ENCODE data around the gene BSND.

BSND gene

GRCh38 chr1:55039342-55040082, 40.8 kb downstream of the BSND start, which contains the start of gene PCSK9:
Gene PCSK9 (plus strand): TSS chr1:55039548. CDS start chr1:55039838, 290 bp downstream.
- no peak for DNase-seq (ENCODE audit: low read depth)
- no peak within 1 kb of the TSS for H3K4me3 ChIP-seq (ENCODE audit: low read depth, low read length)
- TF ChIP-seq CTCF (IDR thresholded peaks at IDR 0.05; ENCODE audit: low read depth, low read length, missing control alignments), result no peak

- TF ChIP-seq CTCF (IDR thresholded peaks at IDR 0.05; ENCODE audit: low read depth, low read length, missing control alignments), result no peak
- DNase-seq (ENCODE audit: low read depth), result no peak
- no peak overlapping the region for H3K4me3 ChIP-seq (ENCODE audit: low read depth, low read length)
Observed at GRCh38 chr1:55040083-55040932, 41.6 kb downstream of the BSND start.

- DNase-seq (ENCODE audit: low read depth), result no peak
- no peak overlapping the region for H3K4me3 ChIP-seq (ENCODE audit: low read depth, low read length)
- no peak for TF ChIP-seq CTCF (IDR thresholded peaks at IDR 0.05; ENCODE audit: low read depth, low read length, missing control alignments)
Observed at GRCh38 chr1:55040933-55041494, 42.3 kb downstream of the BSND start.

GRCh38 chr1:55041613-55042012, 42.9 kb downstream of the BSND start:
- DNase-seq (ENCODE audit: low read depth), result no peak
- H3K4me3 ChIP-seq (ENCODE audit: low read depth, low read length), result no peak overlapping the region
- TF ChIP-seq CTCF (IDR thresholded peaks at IDR 0.05; ENCODE audit: low read depth, low read length, missing control alignments), result no peak

GRCh38 chr1:55043011-55043410, 44.3 kb downstream of the BSND start:
- no peak for DNase-seq (ENCODE audit: low read depth)
- no peak for TF ChIP-seq CTCF (IDR thresholded peaks at IDR 0.05; ENCODE audit: low read depth, low read length, missing control alignments)
- H3K4me3 ChIP-seq (ENCODE audit: low read depth, low read length), result no peak overlapping the region

GRCh38 chr1:55043726-55044125, 45.0 kb downstream of the BSND start:
- H3K4me3 ChIP-seq (ENCODE audit: low read depth, low read length), result no peak overlapping the region
- no peak for TF ChIP-seq CTCF (IDR thresholded peaks at IDR 0.05; ENCODE audit: low read depth, low read length, missing control alignments)
- DNase-seq (ENCODE audit: low read depth), result no peak
